DOHH2 (cell line): ENCODE results near the gene SPANXN3.

Experiments
- H3F3A ChIP-seq: fragments of 200-600 bp; sonication (generic), shearing (Covaris generic); 2 replicates; pipeline ENCODE4 v1.6.0; 2016; ENCODE audit warnings: antibody characterized with exemption, mild to moderate bottlenecking; ENCODE audit not compliant: control insufficient read depth, insufficient read depth
- H3K27ac ChIP-seq: fragments of 200-600 bp; sonication (generic); 2 replicates; pipeline ENCODE4 v1.5.1; 2014; ENCODE audit warnings: low read depth, mild to moderate bottlenecking, low read length, moderate library complexity
- H3K27me3 ChIP-seq: fragments of 200-600 bp; sonication (generic); 2 replicates; pipeline ENCODE4 v1.6.1; 2014; ENCODE audit warnings: mild to moderate bottlenecking, low read length, mixed read lengths; ENCODE audit not compliant: control insufficient read depth
- H3K36me3 ChIP-seq: fragments of 200-600 bp; sonication (generic); 2 replicates; pipeline ENCODE4 v1.6.1; 2014; ENCODE audit warnings: mild to moderate bottlenecking, low read length, moderate library complexity, mixed read lengths; ENCODE audit not compliant: control insufficient read depth
- H3K4me1 ChIP-seq: fragments of 200-600 bp; sonication (generic); 2 replicates; pipeline ENCODE4 v1.6.1; 2014; ENCODE audit warnings: mild to moderate bottlenecking, low read length, mixed read lengths; ENCODE audit not compliant: control insufficient read depth
- H3K4me2 ChIP-seq: fragments of 200-600 bp; sonication (generic); 2 replicates; pipeline ENCODE4 v1.6.0; 2014; ENCODE audit warnings: mild to moderate bottlenecking, low read length, moderate library complexity
- H3K4me3 ChIP-seq: fragments of 200-600 bp; sonication (generic); 2 replicates; pipeline ENCODE4 v1.5.1; 2014; ENCODE audit warnings: mild to moderate bottlenecking, low read length, mixed read lengths
- H3K79me2 ChIP-seq: fragments of 200-600 bp; sonication (generic); 2 replicates; pipeline ENCODE4 v1.6.1; 2014; ENCODE audit warnings: mild to moderate bottlenecking, low read length, mixed read lengths; ENCODE audit not compliant: control insufficient read depth
- H3K9me2 ChIP-seq: fragments of 200-600 bp; sonication (generic); replicated peaks from 2 replicates; pipeline ENCODE4 v1.6.1; 2014; ENCODE audit warnings: mild to moderate bottlenecking, low read length, mixed read lengths; ENCODE audit not compliant: control insufficient read depth
- H3K9me3 ChIP-seq: fragments of 200-600 bp; sonication (generic); 2 replicates; pipeline ENCODE4 v1.6.1; 2014; ENCODE audit warnings: antibody characterized with exemption, low read length, mixed read lengths; ENCODE audit not compliant: control insufficient read depth, insufficient read depth
- H4K20me1 ChIP-seq: fragments of 200-600 bp; sonication (generic); 2 replicates; pipeline ENCODE4 v1.6.0; 2014; ENCODE audit warnings: low read depth, mild to moderate bottlenecking, antibody characterized with exemption, low read length, moderate library complexity; ENCODE audit not compliant: control insufficient read depth, insufficient read depth
- CTCF ChIP-seq: fragments of 200-600 bp; sonication (generic); IDR thresholded peaks from one replicate; pipeline ENCODE4 v1.5.1; 2014; ENCODE audit warnings: antibody characterized with exemption, mild to moderate bottlenecking, low read depth, low read length; ENCODE audit not compliant: poor library complexity, severe bottlenecking
- EZH2phosphoT487 ChIP-seq: fragments of 200-600 bp; sonication (generic); IDR thresholded peaks from 2 replicates; pipeline ENCODE4 v1.6.1; 2017; ENCODE audit warnings: borderline replicate concordance, mild to moderate bottlenecking, antibody characterized with exemption, low read length, moderate library complexity, mixed read lengths

The SPANXN3 gene

GRCh38 chrX:143466130-143466529 lies 51.1 kb downstream of the SPANXN3 start:
- Histone ChIP-seq H4K20me1 (no peaks in the 10 kb centered on the region), H3K36me3 (no peaks in the 10 kb centered on the region), H3K79me2 (no peaks in the 10 kb centered on the region), H3K9me2 (no peaks in the 10 kb centered on the region), H3K27ac (no peak overlapping the region), H3F3A (no peaks in the 10 kb centered on the region), H3K4me1 (no peaks in the 10 kb centered on the region), H3K9me3 (no peaks in the 10 kb centered on the region), H3K4me3 (no peak overlapping the region), H3K4me2 (no peak overlapping the region), H3K27me3 (no peaks in the 10 kb centered on the region)
- TF ChIP-seq CTCF: no peak
- TF ChIP-seq EZH2phosphoT487: no peak

- H3K9me2 ChIP-seq: no peaks in the 10 kb centered on the region
- H3K27ac ChIP-seq: no peak overlapping the region
- no peak overlapping the region for H3K4me3 ChIP-seq
- no peaks in the 10 kb centered on the region for H3K9me3 ChIP-seq
- no peaks in the 10 kb centered on the region for H3K27me3 ChIP-seq
- H3K4me2 ChIP-seq: no peak overlapping the region
- H4K20me1 ChIP-seq: no peaks in the 10 kb centered on the region
- H3K4me1 ChIP-seq: no peaks in the 10 kb centered on the region
- no peaks in the 10 kb centered on the region for H3K36me3 ChIP-seq
- TF ChIP-seq EZH2phosphoT487: no peak
- TF ChIP-seq CTCF: no peak
- H3F3A ChIP-seq: no peaks in the 10 kb centered on the region
- H3K79me2 ChIP-seq: no peaks in the 10 kb centered on the region
Observed at GRCh38 chrX:143462696-143463095, 54.6 kb downstream of the SPANXN3 start.

GRCh38 chrX:143461606-143462005 lies 55.7 kb downstream of the SPANXN3 start:
- no peaks in the 10 kb centered on the region for H3K27me3 ChIP-seq
- H3K4me3 ChIP-seq: no peak overlapping the region
- no peak overlapping the region for H3K4me2 ChIP-seq
- no peaks in the 10 kb centered on the region for H3F3A ChIP-seq
- H3K27ac ChIP-seq: no peak overlapping the region
- no peaks in the 10 kb centered on the region for H3K9me2 ChIP-seq
- no peaks in the 10 kb centered on the region for H3K9me3 ChIP-seq
- H4K20me1 ChIP-seq: no peaks in the 10 kb centered on the region
- TF ChIP-seq EZH2phosphoT487 (no peak), CTCF (no peak)
- H3K36me3 ChIP-seq: no peaks in the 10 kb centered on the region
- H3K79me2 ChIP-seq: no peaks in the 10 kb centered on the region
- no peaks in the 10 kb centered on the region for H3K4me1 ChIP-seq
